Measurements from ENCODE around the gene PSMC6. TPM values are rescaled to one million over a fixed set of nuclear protein-coding genes. Genes with fewer than 3 reads are reported as not detected.

Gene PSMC6
- total RNA-seq, 1 donor from 2014 or later: 84.5 TPM

DNA sequence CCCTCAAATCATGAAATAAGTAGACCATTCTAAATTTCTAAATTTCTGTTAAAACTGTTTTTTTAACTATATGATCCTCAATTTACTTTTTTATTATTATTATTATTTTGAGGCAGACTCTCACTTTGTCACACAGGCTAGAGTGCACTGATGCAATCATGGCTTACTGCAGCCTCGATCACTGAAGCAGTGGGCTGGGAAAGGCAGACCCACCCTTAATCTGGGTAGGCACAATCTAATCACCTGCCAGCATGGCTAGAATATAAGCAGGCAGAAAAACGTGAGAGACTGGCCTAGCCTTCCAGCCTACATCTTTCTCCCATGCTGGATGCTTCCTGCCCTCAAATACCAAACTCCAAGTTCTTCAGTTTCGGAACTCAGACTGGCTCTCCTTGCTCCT is 14.0 kb upstream of the PSMC6 start:
- FAIRE-seq (no peak), DNase-seq (ENCODE audit: low read depth) (no peak)
- H3K4me3 ChIP-seq (ENCODE audit: low read depth, low read length): no peak overlapping the region
- no peaks in the 10 kb centered on the region for H3K27me3 ChIP-seq (ENCODE audit: control insufficient read depth, insufficient read depth, low read length)
- TF ChIP-seq, protein P1, sequence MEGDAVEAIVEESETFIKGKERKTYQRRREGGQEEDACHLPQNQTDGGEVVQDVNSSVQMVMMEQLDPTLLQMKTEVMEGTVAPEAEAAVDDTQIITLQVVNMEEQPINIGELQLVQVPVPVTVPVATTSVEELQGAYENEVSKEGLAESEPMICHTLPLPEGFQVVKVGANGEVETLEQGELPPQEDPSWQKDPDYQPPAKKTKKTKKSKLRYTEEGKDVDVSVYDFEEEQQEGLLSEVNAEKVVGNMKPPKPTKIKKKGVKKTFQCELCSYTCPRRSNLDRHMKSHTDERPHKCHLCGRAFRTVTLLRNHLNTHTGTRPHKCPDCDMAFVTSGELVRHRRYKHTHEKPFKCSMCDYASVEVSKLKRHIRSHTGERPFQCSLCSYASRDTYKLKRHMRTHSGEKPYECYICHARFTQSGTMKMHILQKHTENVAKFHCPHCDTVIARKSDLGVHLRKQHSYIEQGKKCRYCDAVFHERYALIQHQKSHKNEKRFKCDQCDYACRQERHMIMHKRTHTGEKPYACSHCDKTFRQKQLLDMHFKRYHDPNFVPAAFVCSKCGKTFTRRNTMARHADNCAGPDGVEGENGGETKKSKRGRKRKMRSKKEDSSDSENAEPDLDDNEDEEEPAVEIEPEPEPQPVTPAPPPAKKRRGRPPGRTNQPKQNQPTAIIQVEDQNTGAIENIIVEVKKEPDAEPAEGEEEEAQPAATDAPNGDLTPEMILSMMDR (IDR thresholded peaks at IDR 0.05; ENCODE audit: insufficient read depth, low read length, severe bottlenecking): no peak
- peaks cover 2% of the 10 kb centered on the region for H3K36me3 ChIP-seq (ENCODE audit: control insufficient read depth, insufficient read depth, low read length)

DNA sequence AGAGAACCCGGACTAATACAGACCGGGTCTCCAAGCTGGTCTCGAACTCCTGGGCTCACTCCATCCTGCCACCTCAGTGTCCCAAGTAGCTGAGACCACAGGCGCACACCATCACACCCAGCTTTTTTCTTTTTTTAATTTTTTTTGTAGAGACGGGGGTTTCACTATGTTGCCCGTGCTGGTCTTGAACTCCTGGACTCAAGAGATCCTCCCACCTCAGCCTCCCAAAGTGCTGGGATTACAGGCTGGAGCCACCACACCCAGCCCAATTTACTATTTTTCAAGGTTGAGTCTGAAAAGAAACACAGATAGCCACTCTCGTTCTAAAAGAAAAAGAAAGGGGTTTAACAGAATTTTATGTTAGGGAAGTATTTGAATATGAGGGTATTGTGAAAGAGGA is 13.5 kb upstream of the PSMC6 start:
- FAIRE-seq: no peak
- Histone ChIP-seq H3K4me3 (ENCODE audit: low read depth, low read length) (peak overlapping the region; percentile 6), H3K36me3 (ENCODE audit: control insufficient read depth, insufficient read depth, low read length) (peaks cover 2% of the 10 kb centered on the region), H3K27me3 (ENCODE audit: control insufficient read depth, insufficient read depth, low read length) (no peaks in the 10 kb centered on the region)
- TF ChIP-seq, protein P1 (IDR thresholded peaks at IDR 0.05; ENCODE audit: insufficient read depth, low read length, severe bottlenecking): no peak
- DNase-seq (ENCODE audit: low read depth): no peak

DNA sequence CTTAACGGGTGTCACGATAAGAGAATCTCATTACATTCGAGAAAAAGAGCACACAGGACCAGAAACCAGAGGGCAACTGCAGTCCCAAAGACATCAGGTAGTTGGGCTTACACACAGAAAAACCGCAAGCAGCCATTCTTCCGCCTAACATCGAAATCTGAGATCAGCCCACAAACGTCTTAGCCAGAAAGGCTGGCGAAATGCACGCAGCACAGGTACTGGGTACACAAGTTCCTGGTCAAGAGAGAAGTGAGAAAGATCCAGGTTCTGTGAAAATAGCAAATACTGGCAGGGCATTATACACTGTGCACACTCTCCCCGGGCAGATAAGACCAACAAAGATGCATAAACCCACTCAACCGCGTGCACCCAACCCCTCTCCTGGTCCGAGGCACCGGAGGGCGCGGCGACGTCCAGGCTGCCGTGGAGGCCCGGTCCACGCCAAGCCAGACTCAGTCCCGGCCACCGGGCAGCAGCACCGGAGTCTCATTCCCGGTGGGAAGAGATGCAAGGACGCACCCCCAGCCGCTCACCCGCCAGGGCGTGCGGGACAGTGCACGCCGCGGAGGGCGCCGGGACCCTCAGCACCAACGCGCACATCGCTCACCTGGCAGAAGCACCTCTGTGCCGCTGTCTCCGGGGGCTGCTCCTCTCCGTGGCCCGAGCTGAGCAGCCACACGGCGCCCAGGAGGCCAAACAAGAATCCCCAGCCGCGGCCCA is 12.1 kb upstream of the PSMC6 start:
- TF ChIP-seq, protein P1 (IDR thresholded peaks at IDR 0.05; ENCODE audit: insufficient read depth, low read length, severe bottlenecking): no peak
- peaks cover 2% of the 10 kb centered on the region for H3K36me3 ChIP-seq (ENCODE audit: control insufficient read depth, insufficient read depth, low read length)
- DNase-seq (ENCODE audit: low read depth): peak; percentile 63
- H3K27me3 ChIP-seq (ENCODE audit: control insufficient read depth, insufficient read depth, low read length): no peaks in the 10 kb centered on the region
- H3K4me3 ChIP-seq (ENCODE audit: low read depth, low read length): peak overlapping the region; percentile 98
- FAIRE-seq: no peak

DNA sequence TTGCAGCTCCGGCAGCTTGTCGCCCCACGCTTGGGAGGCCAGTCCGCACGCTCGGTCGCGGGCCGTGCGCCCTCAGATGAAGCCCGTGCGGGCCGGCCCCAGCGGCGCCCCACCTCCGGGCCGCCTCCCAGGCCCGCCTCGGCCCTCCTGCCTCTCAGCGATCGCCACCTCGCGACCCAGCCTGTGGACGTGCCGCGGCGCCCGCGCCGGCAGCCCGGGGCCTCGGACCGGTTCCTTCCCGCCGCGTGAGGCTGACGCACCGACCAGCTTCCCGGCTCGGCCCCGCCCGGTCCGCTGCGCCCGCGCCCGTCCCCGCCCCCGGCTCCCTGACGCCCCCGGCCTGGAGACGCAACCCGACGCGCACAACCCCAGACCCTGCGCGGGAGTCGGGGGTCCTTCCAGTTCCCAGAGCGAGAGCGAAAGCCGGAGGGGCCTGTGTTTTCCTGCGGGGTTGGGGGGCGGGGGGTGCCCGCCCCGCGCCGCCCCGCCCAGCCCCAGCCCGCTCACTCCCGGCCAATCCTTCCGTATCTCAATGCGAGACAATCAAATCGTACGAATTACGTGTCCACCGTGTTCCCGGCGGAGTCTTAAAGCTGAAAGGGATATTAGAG is 11.4 kb upstream of the PSMC6 start, which contains the start of gene ERO1A:
Gene ERO1A, minus strand, starts transcription at position 78 of the 611 bp plus-strand sequence. Its CDS starts 77 bp downstream, at position 1.
- Histone ChIP-seq H3K4me3 (ENCODE audit: low read depth, low read length) (peak within 1 kb of the TSS; percentile 98), H3K27me3 (ENCODE audit: control insufficient read depth, insufficient read depth, low read length) (no peaks in the 10 kb centered on the region), H3K36me3 (ENCODE audit: control insufficient read depth, insufficient read depth, low read length) (peaks cover 2% of the 10 kb centered on the region)
- peak; percentile 82 for DNase-seq (ENCODE audit: low read depth)
- TF ChIP-seq, protein P1 (IDR thresholded peaks at IDR 0.05; ENCODE audit: insufficient read depth, low read length, severe bottlenecking): peak; percentile 10
- no peak for FAIRE-seq

DNA sequence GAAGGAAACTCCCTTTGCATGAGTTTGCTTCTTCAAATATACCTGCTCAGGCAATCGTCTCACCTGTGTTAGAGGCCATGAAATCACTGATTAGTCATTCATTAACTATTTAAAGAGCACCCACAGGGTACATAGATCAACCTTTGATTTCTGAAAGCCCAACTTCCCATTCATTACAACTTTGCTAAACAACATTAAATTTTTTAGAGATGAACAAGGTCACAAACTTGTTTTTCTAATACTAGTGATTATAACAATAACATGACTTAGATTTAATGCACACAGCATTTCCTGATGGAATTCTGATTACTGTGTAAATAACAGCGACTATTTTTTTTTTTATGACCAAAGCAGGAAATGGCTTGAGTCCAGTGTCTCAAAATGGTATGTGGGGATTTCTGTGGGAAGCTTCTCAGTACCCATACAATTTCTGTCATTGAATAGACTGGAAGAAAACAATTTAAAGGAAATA is 6.3 kb upstream of the PSMC6 start:
- TF ChIP-seq, protein P1 (IDR thresholded peaks at IDR 0.05; ENCODE audit: insufficient read depth, low read length, severe bottlenecking): no peak
- Histone ChIP-seq H3K36me3 (ENCODE audit: control insufficient read depth, insufficient read depth, low read length) (no peaks in the 10 kb centered on the region), H3K4me3 (ENCODE audit: low read depth, low read length) (no peak overlapping the region), H3K27me3 (ENCODE audit: control insufficient read depth, insufficient read depth, low read length) (no peaks in the 10 kb centered on the region)
- no peak for FAIRE-seq
- DNase-seq (ENCODE audit: low read depth): peak; percentile 97

Measured in bronchial epithelial cell (primary cell).